Renal pelvis (tissue), 12 donors: ENCODE data around the gene NCOR1. TPM values are rescaled to one million over a fixed set of nuclear protein-coding genes. Genes with fewer than 3 reads are reported as not detected.
"Not testable (repeated sequence)": the region's sequence is repeated elsewhere in the genome, so short reads cannot be mapped to it uniquely, and the experiment has no call there.

Experiments used
- DNase-seq: peaks from one replicate; pipeline ENCODE4 v3.0.0-alpha.2; 2013
- long read RNA-seq, 16 experiments: transcript quantifications; one replicate each; lab custom pipeline, GENCODE V29; 2026
- polyA plus RNA-seq, 3 donors: library from polyadenylated mRNA; unstranded; fragments of 120-200 nt; gene quantifications; one replicate each; pipeline ENCODE4 v1.2.1, GENCODE V29; 2013; ENCODE audit not compliant: insufficient read length in 3 of 3

Gene NCOR1
- polyA plus RNA-seq = 100 to 1,000 TPM; 102 to 117 (median 112) TPM
- long read RNA-seq, donor 1, partial matches to known transcripts = 13 of 23 reads
- long read RNA-seq, donor 1, other reads (novel, unspliced or antisense) = 0 of 23 reads
- long read RNA-seq, donor 2, partial matches to known transcripts = 17 of 21 reads
- long read RNA-seq, donor 2, other reads (novel, unspliced or antisense) = 0 of 21 reads
- long read RNA-seq, donor 3, transcript NCOR1-220 (3 exons, 1,352 nt) = major isoform, 5 of 36 reads
- long read RNA-seq, donor 3, transcript NCOR1-206 (15 exons, 1,883 nt) = major isoform, 5 of 36 reads
- long read RNA-seq, donor 3, partial matches to known transcripts = 24 of 36 reads
- long read RNA-seq, donor 3, other reads (novel, unspliced or antisense) = 0 of 36 reads
- long read RNA-seq, donor 4, partial matches to known transcripts = 0 of 4 reads
- long read RNA-seq, donor 4, other reads (novel, unspliced or antisense) = 0 of 4 reads
- long read RNA-seq, donor 5, partial matches to known transcripts = 5 of 13 reads
- long read RNA-seq, donor 5, other reads (novel, unspliced or antisense) = 0 of 13 reads
- long read RNA-seq, donor 6, transcript NCOR1-222 (4 exons, 672 nt) = major isoform, 5 of 66 reads
- long read RNA-seq, donor 6, partial matches to known transcripts = 50 of 66 reads
- long read RNA-seq, donor 6, other reads (novel, unspliced or antisense) = 0 of 66 reads
- long read RNA-seq, donor 7, partial matches to known transcripts = 55 of 69 reads
- long read RNA-seq, donor 7, other reads (novel, unspliced or antisense) = 0 of 69 reads
- long read RNA-seq, donor 8, partial matches to known transcripts = 8 of 12 reads
- long read RNA-seq, donor 8, other reads (novel, unspliced or antisense) = 0 of 12 reads
- long read RNA-seq, donor 9, partial matches to known transcripts = 63 of 73 reads
- long read RNA-seq, donor 9, other reads (novel, unspliced or antisense) = 0 of 73 reads
- long read RNA-seq, donor 10, partial matches to known transcripts = 54 of 71 reads
- long read RNA-seq, donor 10, other reads (novel, unspliced or antisense) = 6 of 71 reads
- long read RNA-seq, donor 11, transcript NCOR1-206 (15 exons, 1,883 nt) = major isoform, 5 of 28 reads
- long read RNA-seq, donor 11, partial matches to known transcripts = 20 of 28 reads
- long read RNA-seq, donor 11, other reads (novel, unspliced or antisense) = 0 of 28 reads
- long read RNA-seq, donor 12, partial matches to known transcripts = 53 of 64 reads
- long read RNA-seq, donor 12, other reads (novel, unspliced or antisense) = 0 of 64 reads
- long read RNA-seq, donor 13, partial matches to known transcripts = 34 of 43 reads
- long read RNA-seq, donor 13, other reads (novel, unspliced or antisense) = 0 of 43 reads
- long read RNA-seq, donor 14 = 0 reads
- long read RNA-seq, donor 15 = 0 reads
- long read RNA-seq, donor 16, partial matches to known transcripts = 13 of 23 reads
- long read RNA-seq, donor 16, other reads (novel, unspliced or antisense) = 0 of 23 reads

- DNase-seq = peak; percentile 95
Measured at GRCh38 chr17:16215273-16215964, at the start of gene NCOR1. Gene NCOR1, minus strand, starts transcription at chr17:16215534. Its CDS starts 20,965 bp downstream, at chr17:16194569.

- DNase-seq = no peak
Measured at GRCh38 chr17:16262201-16262600, 46.9 kb upstream of the NCOR1 start.

- no peak for DNase-seq
Measured at GRCh38 chr17:16261049-16261448, 45.7 kb upstream of the NCOR1 start.

- DNase-seq = no peak
Measured at GRCh38 chr17:16259926-16260325, 44.6 kb upstream of the NCOR1 start.

GRCh38 chr17:16258901-16259300 lies 43.6 kb upstream of the NCOR1 start:
- DNase-seq = no peak

- peak; percentile 36 for DNase-seq
Measured at GRCh38 chr17:16255481-16255921, 40.2 kb upstream of the NCOR1 start.

- no peak for DNase-seq
Measured at GRCh38 chr17:16254773-16255400, 39.6 kb upstream of the NCOR1 start.

- no peak for DNase-seq
Measured at GRCh38 chr17:16251556-16251955, 36.2 kb upstream of the NCOR1 start.

GRCh38 chr17:16251043-16251442 lies 35.7 kb upstream of the NCOR1 start:
- DNase-seq = no peak

GRCh38 chr17:16250635-16251034 lies 35.3 kb upstream of the NCOR1 start:
- DNase-seq = no peak

- no peak for DNase-seq
Measured at GRCh38 chr17:16247586-16247984, 32.3 kb upstream of the NCOR1 start.

GRCh38 chr17:16243801-16244567 lies 28.6 kb upstream of the NCOR1 start:
- DNase-seq = no peak

- no peak for DNase-seq
Measured at GRCh38 chr17:16243385-16243784, 28.1 kb upstream of the NCOR1 start.

GRCh38 chr17:16241906-16242399 lies 26.6 kb upstream of the NCOR1 start:
- no peak for DNase-seq

GRCh38 chr17:16239931-16240330 lies 24.6 kb upstream of the NCOR1 start:
- DNase-seq = no peak

GRCh38 chr17:16232391-16232790 lies 17.1 kb upstream of the NCOR1 start:
- no peak for DNase-seq

GRCh38 chr17:16229912-16230561 lies 14.7 kb upstream of the NCOR1 start:
- not testable (repeated sequence) for DNase-seq

GRCh38 chr17:16222406-16222805 lies 7.1 kb upstream of the NCOR1 start:
- no peak for DNase-seq
